GM10266 (cell line): ENCODE results near the gene RMND5B.

Source experiments
- DNase-seq: peaks from one replicate; pipeline ENCODE4 v3.0.0; 2012; ENCODE audit errors: extremely low spot score
- TF ChIP-seq, protein P1 (sequence below): IDR thresholded peaks from 2 replicates; pipeline ENCODE4 v1.5.1; 2012; ENCODE audit warnings: mild to moderate bottlenecking, low read depth; ENCODE audit not compliant: control insufficient read depth, insufficient read depth; ENCODE audit errors: missing control alignments

Gene RMND5B

DNA sequence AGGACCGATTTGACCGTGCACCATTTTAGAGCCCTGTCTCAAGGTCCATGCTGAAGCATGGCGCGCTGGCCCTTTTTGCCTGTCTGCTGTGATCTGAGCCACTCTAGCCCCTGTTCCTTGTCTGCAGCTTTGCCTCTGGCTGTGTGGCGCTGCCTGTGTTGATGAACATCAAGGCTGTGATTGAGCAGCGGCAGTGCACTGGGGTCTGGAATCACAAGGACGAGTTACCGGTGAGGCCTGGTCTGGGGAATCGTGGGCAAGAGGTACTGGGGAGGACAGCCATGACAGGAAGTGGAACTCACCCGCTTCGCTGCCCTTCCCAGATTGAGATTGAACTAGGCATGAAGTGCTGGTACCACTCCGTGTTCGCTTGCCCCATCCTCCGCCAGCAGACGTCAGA lies 16.6 kb downstream of the RMND5B start:
- TF ChIP-seq, protein P1, sequence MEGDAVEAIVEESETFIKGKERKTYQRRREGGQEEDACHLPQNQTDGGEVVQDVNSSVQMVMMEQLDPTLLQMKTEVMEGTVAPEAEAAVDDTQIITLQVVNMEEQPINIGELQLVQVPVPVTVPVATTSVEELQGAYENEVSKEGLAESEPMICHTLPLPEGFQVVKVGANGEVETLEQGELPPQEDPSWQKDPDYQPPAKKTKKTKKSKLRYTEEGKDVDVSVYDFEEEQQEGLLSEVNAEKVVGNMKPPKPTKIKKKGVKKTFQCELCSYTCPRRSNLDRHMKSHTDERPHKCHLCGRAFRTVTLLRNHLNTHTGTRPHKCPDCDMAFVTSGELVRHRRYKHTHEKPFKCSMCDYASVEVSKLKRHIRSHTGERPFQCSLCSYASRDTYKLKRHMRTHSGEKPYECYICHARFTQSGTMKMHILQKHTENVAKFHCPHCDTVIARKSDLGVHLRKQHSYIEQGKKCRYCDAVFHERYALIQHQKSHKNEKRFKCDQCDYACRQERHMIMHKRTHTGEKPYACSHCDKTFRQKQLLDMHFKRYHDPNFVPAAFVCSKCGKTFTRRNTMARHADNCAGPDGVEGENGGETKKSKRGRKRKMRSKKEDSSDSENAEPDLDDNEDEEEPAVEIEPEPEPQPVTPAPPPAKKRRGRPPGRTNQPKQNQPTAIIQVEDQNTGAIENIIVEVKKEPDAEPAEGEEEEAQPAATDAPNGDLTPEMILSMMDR: no peak
- DNase-seq: no peak

DNA sequence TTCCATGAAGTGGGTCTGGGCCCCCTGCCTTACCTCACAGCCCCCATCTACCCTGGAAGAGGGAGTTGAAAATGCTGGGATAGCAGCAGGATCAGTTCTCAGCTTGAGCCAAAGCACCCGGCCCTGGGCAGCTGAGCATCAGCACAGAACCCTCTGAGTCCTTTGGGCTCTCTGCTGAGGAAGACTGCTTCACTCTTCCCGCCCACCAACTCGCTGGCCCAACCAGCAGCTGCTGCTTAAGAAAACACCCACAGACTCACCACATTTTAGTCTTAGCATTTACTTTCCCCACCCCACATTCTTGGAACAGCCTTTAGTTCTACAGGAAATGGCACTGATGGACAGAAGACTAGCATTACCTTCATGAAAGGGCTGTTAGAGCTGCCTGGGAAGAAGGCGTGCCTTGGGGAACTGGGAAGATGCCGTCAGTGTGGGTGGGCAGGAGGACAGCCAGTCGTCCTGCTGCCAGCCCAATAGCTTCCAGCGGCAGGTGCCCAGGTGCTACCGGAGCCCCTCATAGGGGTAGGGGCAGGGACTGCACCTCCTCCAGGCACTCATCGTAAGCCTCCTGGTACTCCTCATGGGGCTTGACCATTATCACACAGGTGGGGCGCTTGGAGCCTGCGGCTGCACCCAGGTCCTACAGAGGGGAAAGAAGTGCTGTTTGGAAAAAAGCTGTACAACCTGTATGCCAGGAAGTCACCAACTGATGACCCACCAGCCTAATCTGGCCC lies 18.6 kb downstream of the RMND5B start:
- DNase-seq: no peak
- TF ChIP-seq, protein P1: no peak

DNA sequence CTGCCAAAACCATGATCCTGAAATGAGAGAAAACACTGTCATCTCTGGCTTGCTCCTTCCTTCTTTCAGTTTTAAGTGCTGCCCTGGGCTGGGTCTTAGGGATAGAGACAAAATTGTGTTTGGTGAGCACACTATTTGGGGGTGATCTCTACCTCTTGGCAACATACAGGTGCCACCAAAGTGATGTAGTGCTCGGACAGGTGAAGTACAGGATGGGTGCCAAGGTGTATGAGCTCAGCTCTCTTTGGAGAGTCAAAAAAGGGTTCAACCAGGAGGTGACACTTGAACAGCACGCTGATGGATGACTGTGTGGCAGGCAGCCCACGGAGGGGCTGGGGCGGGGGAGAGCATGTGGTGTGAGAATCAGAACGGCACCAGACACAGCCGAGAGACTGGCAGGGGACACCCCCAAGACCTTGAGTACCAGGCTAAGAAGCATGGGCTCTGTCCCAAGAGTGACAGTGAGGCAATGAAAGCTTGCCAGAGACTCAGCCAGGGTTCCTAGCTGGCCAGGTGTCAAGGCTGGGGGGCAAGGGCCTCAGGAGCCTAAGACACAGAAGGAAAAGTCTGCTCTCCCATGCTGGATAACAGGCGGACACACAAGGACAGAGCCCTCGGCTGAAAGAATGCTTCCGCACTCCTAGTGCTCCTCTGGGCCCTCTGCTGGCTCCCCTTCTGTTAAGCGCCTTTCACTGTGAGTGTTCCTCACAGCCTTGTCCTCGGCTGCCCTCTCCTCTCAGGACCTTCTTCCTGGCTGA lies 20.3 kb downstream of the RMND5B start:
- no peak for DNase-seq
- TF ChIP-seq, protein P1: no peak

DNA sequence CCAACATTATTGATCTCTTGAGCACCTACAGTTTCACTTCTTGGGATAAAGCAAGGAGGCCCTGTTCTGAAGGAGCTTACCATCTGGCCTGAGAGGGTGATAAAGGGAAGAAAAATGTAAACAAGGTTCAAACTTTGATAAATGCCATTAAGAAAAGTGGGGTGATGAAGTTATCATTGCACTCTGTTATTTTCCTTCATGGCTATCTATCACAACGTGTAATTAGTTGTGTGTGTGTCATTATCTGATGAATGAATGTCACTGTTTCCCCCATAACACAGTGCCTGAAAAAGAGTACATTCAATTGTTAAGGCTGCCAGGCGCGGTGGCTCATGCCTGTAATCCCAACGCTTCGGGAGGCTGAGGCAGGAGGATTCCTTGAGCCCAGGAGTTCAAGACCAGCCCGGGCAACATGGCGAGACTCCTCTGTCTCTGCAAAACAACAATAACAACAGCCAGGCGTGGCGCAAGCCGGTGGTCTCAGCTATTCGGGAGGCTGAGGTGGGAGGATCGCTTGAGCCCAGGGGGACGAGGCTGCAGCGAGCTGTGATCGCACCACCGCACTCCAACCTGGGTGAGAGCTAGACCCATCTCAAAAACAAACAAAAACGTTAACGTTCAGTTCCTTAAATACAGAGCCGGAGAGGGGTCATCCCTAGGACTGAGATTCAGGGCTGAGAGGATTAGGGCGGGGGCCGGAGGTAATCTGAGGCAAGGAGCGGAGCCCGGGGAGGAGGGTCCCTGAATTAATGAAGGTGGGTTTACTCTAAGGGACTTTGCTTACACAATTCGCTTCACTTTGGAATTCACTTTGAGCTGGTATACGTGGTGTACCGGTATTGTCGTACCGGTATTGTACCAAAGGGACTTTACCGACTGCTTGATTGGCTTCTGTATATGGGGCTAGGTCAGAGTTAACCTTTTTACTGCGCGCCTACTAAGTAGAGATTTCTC lies 22.0 kb downstream of the RMND5B start:
- TF ChIP-seq, protein P1: no peak

DNA sequence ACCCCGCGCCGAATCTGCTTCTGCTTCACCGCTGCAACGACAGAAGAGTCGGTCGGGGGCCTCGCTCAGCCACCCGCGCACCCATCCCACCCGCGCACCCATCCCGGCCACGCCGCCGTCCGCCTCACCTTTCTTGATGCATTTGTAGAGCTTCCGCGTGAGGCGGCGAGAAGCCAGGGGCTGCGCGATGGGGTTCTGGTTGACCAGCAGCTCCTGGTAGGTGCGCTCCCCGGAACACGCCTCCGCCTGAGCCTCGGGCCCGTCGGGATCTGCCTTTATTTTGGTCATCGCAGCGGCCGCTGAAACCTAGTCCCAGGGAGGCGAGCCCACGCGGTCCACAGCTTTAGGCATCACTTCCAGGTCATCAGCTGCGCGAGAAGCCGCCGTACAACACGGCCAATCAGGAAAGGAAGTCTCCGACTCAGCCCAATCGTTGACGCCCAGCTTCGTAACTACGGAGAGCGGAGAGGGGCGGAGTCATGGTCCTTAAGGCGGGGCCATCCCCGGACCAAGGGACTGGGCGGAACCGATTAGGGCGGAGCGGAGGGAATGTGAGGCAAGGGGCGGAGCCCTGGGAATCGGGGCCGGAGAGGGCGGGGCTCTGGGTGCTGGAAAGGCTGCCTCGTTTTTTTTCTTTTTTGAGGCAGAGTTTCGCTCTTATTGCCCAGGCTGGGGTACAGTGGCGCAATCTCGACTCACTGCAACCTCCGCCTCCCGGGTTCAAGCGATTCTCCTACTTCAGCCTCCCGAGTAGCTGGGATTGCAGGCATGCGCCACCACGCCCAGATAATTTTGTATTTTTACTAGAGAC lies 22.9 kb downstream of the RMND5B start, which contains the start of gene NHP2:
NHP2 (minus strand) TSS at position 356 of the 811 bp plus-strand sequence; CDS start at position 288, 68 bp downstream.
- TF ChIP-seq, protein P1: no peak
- peak; percentile 97 for DNase-seq

More for the DNA sequence above, 22.0 kb downstream of the RMND5B start:
- DNase-seq: no peak

DNA sequence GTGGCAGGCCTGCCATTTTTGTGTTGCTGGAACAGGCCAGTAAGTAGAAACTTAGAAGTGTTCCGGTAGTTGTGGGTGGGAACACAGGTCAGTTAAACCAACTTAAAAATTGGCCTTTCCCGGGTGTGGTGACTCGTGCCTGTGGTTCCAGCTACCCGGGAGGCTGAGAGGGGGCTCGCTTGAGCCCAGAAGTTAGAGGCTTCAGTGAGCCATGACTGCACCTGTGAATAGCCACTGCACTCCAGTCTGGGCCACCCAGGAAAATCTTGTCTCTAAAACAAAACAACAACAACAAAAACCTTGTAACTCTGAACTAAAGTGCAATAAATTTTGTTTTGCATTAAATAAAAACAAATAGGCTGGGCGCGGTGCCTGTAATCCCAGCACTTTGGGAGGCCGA lies 24.3 kb downstream of the RMND5B start:
- TF ChIP-seq, protein P1: no peak

More for the DNA sequence above, 24.3 kb downstream of the RMND5B start:
- DNase-seq: no peak
